Measurements from ENCODE around the gene TTLL8. TPM values are rescaled to one million over a fixed set of nuclear protein-coding genes. Genes with fewer than 3 reads are reported as not detected.

TTLL8 gene
- total and polyA plus RNA-seq, 4 donors = not detected

DNA sequence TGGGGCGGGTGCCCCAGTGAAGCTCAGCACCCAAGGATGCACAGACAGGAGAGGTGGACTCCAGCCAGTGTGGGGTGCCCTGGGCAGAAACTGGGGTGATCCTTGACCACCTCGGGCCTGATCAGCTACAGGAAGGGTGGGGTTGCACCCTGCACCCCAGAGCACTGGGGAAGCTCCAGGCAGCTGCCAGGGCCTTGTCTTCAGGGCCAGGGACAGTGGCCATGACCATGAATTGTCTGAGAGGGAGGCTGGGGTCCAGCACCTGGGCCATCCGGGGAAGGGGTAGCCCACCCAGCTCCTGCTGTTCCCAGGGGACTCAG, 63.1 kb downstream of the TTLL8 start:
- Histone ChIP-seq H3K27me3 (ENCODE audit: control insufficient read depth in 4 of 4, insufficient read depth in 4 of 4, low read length in 3 of 4) (no peaks in the 10 kb centered on the region), H3K4me3 (ENCODE audit: low read depth in 1 of 3, low read length in 3 of 3) (no peak overlapping the region), H3K4me1 (ENCODE audit: control insufficient read depth in 4 of 4, insufficient read depth in 4 of 4, low read length in 3 of 4) (peaks cover 0 to 6% (median 3%) of the 10 kb centered on the region in 4 donors), H3K9ac (ENCODE audit: low read depth in 1 of 2, low read length in 2 of 2) (no peak overlapping the region), H3K36me3 (ENCODE audit: control insufficient read depth in 4 of 4, insufficient read depth in 3 of 4, low read depth in 1 of 4, low read length in 3 of 4) (no peaks in the 10 kb centered on the region), H3K9me3 (ENCODE audit: control insufficient read depth in 4 of 4, low read length in 3 of 4) (peaks cover 0 to 7% (median 2%) of the 10 kb centered on the region in 4 donors), H3K27ac (ENCODE audit: low read depth in 1 of 2, low read length in 2 of 2) (no peak overlapping the region)
- peak; percentile 30 for DNase-seq (ENCODE audit: low spot score)
- no peak for TF ChIP-seq GABPA (IDR thresholded peaks at IDR 0.05 in 1 of 2, conservative IDR thresholded peaks at IDR 0.05 in 1 of 2)
- no peak for TF ChIP-seq FOXA1 (IDR thresholded peaks at IDR 0.05)
- no peak for TF ChIP-seq HNF4A (conservative IDR thresholded peaks at IDR 0.05)
- no peak for TF ChIP-seq NR2F2 (IDR thresholded peaks at IDR 0.05)
- TF ChIP-seq FOXA2 (IDR thresholded peaks at IDR 0.05) = no peak
- TF ChIP-seq HNF4G (IDR thresholded peaks at IDR 0.05) = no peak
- TF ChIP-seq YY1 (IDR thresholded peaks at IDR 0.05) = no peak
- 77% methylated on average over 3 of the region's 3 CpGs for WGBS

DNA sequence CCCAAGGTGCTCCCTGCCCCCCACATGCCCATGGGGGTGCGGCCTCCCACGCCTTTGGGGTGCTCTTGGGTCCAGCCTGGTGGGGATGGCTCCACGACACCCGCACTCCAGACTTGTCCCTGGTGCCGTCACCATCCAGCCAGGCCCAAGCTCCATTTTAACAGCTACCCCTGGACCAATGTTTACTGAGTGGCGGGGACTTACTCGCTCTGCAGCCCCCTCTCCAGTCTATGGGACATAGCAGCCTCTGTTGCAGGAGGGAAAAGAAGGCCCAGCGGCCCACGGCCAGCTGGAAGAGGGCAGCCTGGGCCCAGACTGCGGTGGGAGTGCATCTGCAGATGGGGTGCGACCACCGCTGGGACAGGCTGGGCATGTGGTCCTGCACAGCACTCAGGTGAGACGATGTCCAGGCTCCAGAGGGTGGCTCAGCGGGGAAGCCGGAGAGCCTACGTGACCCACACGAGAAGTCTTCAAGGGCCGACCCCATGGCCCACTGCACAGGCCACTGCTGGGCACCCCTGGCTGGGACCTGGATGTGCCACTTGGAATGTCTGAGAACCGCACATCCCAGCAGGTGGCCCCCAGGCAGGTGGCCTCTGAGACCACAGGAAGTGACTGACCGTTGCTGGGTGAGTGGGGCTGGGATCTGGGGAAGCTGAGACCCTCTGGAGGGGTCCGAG, 63.6 kb downstream of the TTLL8 start:
- no peaks in the 10 kb centered on the region for H3K27me3 ChIP-seq (ENCODE audit: control insufficient read depth in 4 of 4, insufficient read depth in 4 of 4, low read length in 3 of 4)
- no peak for DNase-seq (ENCODE audit: low spot score)
- peaks cover 0 to 6% (median 3%) of the 10 kb centered on the region in 4 donors for H3K4me1 ChIP-seq (ENCODE audit: control insufficient read depth in 4 of 4, insufficient read depth in 4 of 4, low read length in 3 of 4)
- no peak overlapping the region for H3K4me3 ChIP-seq (ENCODE audit: low read depth in 1 of 3, low read length in 3 of 3)
- 91% methylated on average over 21 of the region's 21 CpGs for WGBS
- no peak overlapping the region for H3K9ac ChIP-seq (ENCODE audit: low read depth in 1 of 2, low read length in 2 of 2)
- peaks cover 0 to 7% (median 2%) of the 10 kb centered on the region in 4 donors for H3K9me3 ChIP-seq (ENCODE audit: control insufficient read depth in 4 of 4, low read length in 3 of 4)
- no peak overlapping the region for H3K27ac ChIP-seq (ENCODE audit: low read depth in 1 of 2, low read length in 2 of 2)
- TF ChIP-seq RXRA (IDR thresholded peaks at IDR 0.05) (no peak), TAF1 (conservative IDR thresholded peaks at IDR 0.05) (no peak), SP1 (IDR thresholded peaks at IDR 0.05) (no peak), JUND (IDR thresholded peaks at IDR 0.05) (no peak), FOXA2 (IDR thresholded peaks at IDR 0.05) (no peak), YY1 (IDR thresholded peaks at IDR 0.05) (no peak)
- TF ChIP-seq, protein P1, sequence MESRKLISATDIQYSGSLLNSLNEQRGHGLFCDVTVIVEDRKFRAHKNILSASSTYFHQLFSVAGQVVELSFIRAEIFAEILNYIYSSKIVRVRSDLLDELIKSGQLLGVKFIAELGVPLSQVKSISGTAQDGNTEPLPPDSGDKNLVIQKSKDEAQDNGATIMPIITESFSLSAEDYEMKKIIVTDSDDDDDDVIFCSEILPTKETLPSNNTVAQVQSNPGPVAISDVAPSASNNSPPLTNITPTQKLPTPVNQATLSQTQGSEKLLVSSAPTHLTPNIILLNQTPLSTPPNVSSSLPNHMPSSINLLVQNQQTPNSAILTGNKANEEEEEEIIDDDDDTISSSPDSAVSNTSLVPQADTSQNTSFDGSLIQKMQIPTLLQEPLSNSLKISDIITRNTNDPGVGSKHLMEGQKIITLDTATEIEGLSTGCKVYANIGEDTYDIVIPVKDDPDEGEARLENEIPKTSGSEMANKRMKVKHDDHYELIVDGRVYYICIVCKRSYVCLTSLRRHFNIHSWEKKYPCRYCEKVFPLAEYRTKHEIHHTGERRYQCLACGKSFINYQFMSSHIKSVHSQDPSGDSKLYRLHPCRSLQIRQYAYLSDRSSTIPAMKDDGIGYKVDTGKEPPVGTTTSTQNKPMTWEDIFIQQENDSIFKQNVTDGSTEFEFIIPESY (IDR thresholded peaks at IDR 0.05) = no peak
- no peaks in the 10 kb centered on the region for H3K36me3 ChIP-seq (ENCODE audit: control insufficient read depth in 4 of 4, insufficient read depth in 3 of 4, low read depth in 1 of 4, low read length in 3 of 4)

DNA sequence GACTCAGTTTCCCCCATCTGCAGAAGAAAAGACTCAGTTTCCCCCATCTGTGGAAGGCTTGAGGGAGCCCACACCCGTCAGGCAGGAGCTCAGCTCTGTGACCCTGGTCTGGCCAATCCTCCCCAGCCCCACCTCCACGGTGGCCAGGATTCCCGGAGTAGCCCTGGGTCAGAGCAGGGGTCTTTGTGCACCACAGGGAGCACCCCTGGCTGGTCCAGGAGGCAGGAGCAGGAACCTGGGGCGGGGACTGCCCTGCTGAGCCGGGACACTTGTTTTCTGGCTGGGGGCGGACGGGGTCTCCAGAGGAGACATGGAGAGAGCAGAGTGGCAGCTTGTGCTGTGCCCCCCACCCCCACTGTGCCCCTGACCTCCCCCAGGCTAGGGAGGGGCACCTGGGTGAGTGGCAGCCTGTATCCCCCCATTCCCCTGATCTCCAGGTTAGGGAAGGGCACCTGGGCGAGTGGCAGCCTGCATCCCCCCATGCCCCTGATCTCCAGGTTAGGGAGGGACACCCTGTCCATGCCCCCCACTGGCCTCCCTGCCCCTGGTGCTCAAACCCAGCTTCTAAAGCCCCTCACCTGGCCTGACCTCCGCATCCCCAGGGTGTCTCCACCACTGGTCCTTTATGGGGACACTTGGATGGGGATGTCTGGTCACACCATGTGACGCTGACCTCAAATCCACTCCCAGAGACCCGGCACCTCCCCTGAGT, 64.3 kb downstream of the TTLL8 start:
- no peak overlapping the region for H3K9ac ChIP-seq (ENCODE audit: low read depth in 1 of 2, low read length in 2 of 2)
- no peaks in the 10 kb centered on the region for H3K27me3 ChIP-seq (ENCODE audit: control insufficient read depth in 4 of 4, insufficient read depth in 4 of 4, low read length in 3 of 4)
- H3K4me1 ChIP-seq (ENCODE audit: control insufficient read depth in 4 of 4, insufficient read depth in 4 of 4, low read length in 3 of 4) = peaks cover 0 to 6% (median 1%) of the 10 kb centered on the region in 4 donors
- 78% methylated on average over 11 of the region's 11 CpGs for whole genome bisulfite sequencing
- TF ChIP-seq FOXA2 (IDR thresholded peaks at IDR 0.05) (no peak), EGR1 (IDR thresholded peaks at IDR 0.05; ENCODE audit: low read depth in 2 of 2) (no peak), JUND (IDR thresholded peaks at IDR 0.05) (no peak), RAD21 (IDR thresholded peaks at IDR 0.05) (no peak), HNF4G (IDR thresholded peaks at IDR 0.05) (no peak)
- TF ChIP-seq, protein P2, sequence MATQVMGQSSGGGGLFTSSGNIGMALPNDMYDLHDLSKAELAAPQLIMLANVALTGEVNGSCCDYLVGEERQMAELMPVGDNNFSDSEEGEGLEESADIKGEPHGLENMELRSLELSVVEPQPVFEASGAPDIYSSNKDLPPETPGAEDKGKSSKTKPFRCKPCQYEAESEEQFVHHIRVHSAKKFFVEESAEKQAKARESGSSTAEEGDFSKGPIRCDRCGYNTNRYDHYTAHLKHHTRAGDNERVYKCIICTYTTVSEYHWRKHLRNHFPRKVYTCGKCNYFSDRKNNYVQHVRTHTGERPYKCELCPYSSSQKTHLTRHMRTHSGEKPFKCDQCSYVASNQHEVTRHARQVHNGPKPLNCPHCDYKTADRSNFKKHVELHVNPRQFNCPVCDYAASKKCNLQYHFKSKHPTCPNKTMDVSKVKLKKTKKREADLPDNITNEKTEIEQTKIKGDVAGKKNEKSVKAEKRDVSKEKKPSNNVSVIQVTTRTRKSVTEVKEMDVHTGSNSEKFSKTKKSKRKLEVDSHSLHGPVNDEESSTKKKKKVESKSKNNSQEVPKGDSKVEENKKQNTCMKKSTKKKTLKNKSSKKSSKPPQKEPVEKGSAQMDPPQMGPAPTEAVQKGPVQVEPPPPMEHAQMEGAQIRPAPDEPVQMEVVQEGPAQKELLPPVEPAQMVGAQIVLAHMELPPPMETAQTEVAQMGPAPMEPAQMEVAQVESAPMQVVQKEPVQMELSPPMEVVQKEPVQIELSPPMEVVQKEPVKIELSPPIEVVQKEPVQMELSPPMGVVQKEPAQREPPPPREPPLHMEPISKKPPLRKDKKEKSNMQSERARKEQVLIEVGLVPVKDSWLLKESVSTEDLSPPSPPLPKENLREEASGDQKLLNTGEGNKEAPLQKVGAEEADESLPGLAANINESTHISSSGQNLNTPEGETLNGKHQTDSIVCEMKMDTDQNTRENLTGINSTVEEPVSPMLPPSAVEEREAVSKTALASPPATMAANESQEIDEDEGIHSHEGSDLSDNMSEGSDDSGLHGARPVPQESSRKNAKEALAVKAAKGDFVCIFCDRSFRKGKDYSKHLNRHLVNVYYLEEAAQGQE (IDR thresholded peaks at IDR 0.05) = no peak
- TF ChIP-seq, protein P3, sequence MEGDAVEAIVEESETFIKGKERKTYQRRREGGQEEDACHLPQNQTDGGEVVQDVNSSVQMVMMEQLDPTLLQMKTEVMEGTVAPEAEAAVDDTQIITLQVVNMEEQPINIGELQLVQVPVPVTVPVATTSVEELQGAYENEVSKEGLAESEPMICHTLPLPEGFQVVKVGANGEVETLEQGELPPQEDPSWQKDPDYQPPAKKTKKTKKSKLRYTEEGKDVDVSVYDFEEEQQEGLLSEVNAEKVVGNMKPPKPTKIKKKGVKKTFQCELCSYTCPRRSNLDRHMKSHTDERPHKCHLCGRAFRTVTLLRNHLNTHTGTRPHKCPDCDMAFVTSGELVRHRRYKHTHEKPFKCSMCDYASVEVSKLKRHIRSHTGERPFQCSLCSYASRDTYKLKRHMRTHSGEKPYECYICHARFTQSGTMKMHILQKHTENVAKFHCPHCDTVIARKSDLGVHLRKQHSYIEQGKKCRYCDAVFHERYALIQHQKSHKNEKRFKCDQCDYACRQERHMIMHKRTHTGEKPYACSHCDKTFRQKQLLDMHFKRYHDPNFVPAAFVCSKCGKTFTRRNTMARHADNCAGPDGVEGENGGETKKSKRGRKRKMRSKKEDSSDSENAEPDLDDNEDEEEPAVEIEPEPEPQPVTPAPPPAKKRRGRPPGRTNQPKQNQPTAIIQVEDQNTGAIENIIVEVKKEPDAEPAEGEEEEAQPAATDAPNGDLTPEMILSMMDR (IDR thresholded peaks at IDR 0.05; ENCODE audit: low read depth, low read length, missing input control) = no peak
- TF ChIP-seq, protein P1 (IDR thresholded peaks at IDR 0.05) = no peak
- no peak for DNase-seq (ENCODE audit: low spot score)
- no peaks in the 10 kb centered on the region for H3K36me3 ChIP-seq (ENCODE audit: control insufficient read depth in 4 of 4, insufficient read depth in 3 of 4, low read depth in 1 of 4, low read length in 3 of 4)
- H3K27ac ChIP-seq (ENCODE audit: low read depth in 1 of 2, low read length in 2 of 2) = no peak overlapping the region
- no peak overlapping the region for H3K4me3 ChIP-seq (ENCODE audit: low read depth in 1 of 3, low read length in 3 of 3)
- peaks cover 0 to 7% (median 2%) of the 10 kb centered on the region in 4 donors for H3K9me3 ChIP-seq (ENCODE audit: control insufficient read depth in 4 of 4, low read length in 3 of 4)
